ENCODE measurements around the gene SDF4. TPM values are rescaled to one million over a fixed set of nuclear protein-coding genes. Genes with fewer than 3 reads are reported as not detected.

Gene SDF4
- total and polyA plus RNA-seq, 2 of the 13 experiments (the other 11 are each of a cell fraction or from before 2014, with no cell fraction given): 80.8 to 107 TPM

DNA sequence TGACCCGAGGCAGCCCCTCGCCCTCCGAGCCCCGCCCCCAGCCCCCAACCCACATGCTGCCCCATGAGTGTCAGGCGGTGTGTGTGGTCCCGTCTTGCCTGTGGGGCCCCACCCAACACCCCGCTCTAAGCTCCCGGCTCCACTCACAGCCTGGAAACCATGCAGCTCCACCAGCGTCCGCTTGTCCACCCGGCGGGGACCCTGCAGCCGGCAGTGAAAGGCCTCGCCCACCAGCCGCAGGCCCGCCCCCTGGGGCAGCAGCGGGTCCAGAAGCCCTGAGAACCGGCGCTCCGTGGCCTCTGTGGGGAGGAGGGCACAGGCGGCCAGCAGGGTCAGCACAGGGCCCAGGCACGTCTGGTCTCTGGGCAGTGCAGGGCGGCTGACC is 12.0 kb upstream of the SDF4 start (continued):
- no peak for TF ChIP-seq ZBTB21 (CRISPR knock-in tag; IDR thresholded peaks at IDR 0.05)
- TF ChIP-seq, protein P1, sequence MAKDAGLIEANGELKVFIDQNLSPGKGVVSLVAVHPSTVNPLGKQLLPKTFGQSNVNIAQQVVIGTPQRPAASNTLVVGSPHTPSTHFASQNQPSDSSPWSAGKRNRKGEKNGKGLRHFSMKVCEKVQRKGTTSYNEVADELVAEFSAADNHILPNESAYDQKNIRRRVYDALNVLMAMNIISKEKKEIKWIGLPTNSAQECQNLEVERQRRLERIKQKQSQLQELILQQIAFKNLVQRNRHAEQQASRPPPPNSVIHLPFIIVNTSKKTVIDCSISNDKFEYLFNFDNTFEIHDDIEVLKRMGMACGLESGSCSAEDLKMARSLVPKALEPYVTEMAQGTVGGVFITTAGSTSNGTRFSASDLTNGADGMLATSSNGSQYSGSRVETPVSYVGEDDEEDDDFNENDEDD (CRISPR knock-in tag; IDR thresholded peaks at IDR 0.05; ENCODE audit: borderline replicate concordance): no peak
- TF ChIP-seq AKAP8 (CRISPR knock-in tag; IDR thresholded peaks at IDR 0.05): peak; percentile 96
- TF ChIP-seq, protein P2, sequence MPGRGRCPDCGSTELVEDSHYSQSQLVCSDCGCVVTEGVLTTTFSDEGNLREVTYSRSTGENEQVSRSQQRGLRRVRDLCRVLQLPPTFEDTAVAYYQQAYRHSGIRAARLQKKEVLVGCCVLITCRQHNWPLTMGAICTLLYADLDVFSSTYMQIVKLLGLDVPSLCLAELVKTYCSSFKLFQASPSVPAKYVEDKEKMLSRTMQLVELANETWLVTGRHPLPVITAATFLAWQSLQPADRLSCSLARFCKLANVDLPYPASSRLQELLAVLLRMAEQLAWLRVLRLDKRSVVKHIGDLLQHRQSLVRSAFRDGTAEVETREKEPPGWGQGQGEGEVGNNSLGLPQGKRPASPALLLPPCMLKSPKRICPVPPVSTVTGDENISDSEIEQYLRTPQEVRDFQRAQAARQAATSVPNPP (CRISPR knock-in tag; IDR thresholded peaks at IDR 0.05): no peak
- peak; percentile 26; the same call in 1 of the 2 replicates for TF ChIP-seq ZFX (CRISPR knock-in tag; IDR thresholded peaks at IDR 0.05; ENCODE audit: low read depth)
- peak; percentile 41; the same call in 1 of the 2 replicates for TF ChIP-seq ZBTB38 (CRISPR knock-in tag; IDR thresholded peaks at IDR 0.05)
- TF ChIP-seq, protein P3, sequence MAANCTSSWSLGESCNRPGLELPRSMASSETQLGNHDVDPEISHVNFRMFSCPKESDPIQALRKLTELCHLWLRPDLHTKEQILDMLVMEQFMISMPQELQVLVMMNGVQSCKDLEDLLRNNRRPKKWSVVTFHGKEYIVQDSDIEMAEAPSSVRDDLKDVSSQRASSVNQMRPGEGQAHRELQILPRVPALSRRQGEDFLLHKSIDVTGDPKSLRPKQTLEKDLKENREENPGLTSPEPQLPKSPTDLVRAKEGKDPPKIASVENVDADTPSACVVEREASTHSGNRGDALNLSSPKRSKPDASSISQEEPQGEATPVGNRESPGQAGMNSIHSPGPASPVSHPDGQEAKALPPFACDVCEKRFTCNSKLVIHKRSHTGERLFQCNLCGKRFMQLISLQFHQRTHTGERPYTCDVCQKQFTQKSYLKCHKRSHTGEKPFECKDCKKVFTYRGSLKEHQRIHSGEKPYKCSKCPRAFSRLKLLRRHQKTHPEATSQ (CRISPR knock-in tag; IDR thresholded peaks at IDR 0.05; ENCODE audit: borderline replicate concordance): no peak
- no peak for TF ChIP-seq CBFB (CRISPR knock-in tag; IDR thresholded peaks at IDR 0.05)
- peak; percentile 42; the same call in 1 of the 2 replicates for TF ChIP-seq TBX2 (CRISPR knock-in tag; IDR thresholded peaks at IDR 0.05; ENCODE audit: borderline replicate concordance)
- TF ChIP-seq, protein P4, sequence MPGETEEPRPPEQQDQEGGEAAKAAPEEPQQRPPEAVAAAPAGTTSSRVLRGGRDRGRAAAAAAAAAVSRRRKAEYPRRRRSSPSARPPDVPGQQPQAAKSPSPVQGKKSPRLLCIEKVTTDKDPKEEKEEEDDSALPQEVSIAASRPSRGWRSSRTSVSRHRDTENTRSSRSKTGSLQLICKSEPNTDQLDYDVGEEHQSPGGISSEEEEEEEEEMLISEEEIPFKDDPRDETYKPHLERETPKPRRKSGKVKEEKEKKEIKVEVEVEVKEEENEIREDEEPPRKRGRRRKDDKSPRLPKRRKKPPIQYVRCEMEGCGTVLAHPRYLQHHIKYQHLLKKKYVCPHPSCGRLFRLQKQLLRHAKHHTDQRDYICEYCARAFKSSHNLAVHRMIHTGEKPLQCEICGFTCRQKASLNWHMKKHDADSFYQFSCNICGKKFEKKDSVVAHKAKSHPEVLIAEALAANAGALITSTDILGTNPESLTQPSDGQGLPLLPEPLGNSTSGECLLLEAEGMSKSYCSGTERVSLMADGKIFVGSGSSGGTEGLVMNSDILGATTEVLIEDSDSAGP (CRISPR knock-in tag; IDR thresholded peaks at IDR 0.05; ENCODE audit: borderline replicate concordance): 0 out of 2 replicates have a peak, but pooled peaks have one; percentile 3
- TF ChIP-seq TEAD3 (CRISPR knock-in tag; optimal IDR thresholded peaks at IDR 0.05; ENCODE audit: borderline replicate concordance): peak; percentile 13
- TF ChIP-seq, protein P5, sequence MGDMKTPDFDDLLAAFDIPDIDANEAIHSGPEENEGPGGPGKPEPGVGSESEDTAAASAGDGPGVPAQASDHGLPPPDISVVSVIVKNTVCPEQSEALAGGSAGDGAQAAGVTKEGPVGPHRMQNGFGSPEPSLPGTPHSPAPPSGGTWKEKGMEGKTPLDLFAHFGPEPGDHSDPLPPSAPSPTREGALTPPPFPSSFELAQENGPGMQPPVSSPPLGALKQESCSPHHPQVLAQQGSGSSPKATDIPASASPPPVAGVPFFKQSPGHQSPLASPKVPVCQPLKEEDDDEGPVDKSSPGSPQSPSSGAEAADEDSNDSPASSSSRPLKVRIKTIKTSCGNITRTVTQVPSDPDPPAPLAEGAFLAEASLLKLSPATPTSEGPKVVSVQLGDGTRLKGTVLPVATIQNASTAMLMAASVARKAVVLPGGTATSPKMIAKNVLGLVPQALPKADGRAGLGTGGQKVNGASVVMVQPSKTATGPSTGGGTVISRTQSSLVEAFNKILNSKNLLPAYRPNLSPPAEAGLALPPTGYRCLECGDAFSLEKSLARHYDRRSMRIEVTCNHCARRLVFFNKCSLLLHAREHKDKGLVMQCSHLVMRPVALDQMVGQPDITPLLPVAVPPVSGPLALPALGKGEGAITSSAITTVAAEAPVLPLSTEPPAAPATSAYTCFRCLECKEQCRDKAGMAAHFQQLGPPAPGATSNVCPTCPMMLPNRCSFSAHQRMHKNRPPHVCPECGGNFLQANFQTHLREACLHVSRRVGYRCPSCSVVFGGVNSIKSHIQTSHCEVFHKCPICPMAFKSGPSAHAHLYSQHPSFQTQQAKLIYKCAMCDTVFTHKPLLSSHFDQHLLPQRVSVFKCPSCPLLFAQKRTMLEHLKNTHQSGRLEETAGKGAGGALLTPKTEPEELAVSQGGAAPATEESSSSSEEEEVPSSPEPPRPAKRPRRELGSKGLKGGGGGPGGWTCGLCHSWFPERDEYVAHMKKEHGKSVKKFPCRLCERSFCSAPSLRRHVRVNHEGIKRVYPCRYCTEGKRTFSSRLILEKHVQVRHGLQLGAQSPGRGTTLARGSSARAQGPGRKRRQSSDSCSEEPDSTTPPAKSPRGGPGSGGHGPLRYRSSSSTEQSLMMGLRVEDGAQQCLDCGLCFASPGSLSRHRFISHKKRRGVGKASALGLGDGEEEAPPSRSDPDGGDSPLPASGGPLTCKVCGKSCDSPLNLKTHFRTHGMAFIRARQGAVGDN (CRISPR knock-in tag; IDR thresholded peaks at IDR 0.05): peak; percentile 63; the same call in 1 of the 2 replicates
- TF ChIP-seq, protein P6, sequence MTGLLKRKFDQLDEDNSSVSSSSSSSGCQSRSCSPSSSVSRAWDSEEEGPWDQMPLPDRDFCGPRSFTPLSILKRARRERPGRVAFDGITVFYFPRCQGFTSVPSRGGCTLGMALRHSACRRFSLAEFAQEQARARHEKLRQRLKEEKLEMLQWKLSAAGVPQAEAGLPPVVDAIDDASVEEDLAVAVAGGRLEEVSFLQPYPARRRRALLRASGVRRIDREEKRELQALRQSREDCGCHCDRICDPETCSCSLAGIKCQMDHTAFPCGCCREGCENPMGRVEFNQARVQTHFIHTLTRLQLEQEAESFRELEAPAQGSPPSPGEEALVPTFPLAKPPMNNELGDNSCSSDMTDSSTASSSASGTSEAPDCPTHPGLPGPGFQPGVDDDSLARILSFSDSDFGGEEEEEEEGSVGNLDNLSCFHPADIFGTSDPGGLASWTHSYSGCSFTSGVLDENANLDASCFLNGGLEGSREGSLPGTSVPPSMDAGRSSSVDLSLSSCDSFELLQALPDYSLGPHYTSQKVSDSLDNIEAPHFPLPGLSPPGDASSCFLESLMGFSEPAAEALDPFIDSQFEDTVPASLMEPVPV (CRISPR knock-in tag; IDR thresholded peaks at IDR 0.05): 0 out of 2 replicates have a peak, but pooled peaks have one; percentile 15
